Endothelial cell of umbilical vein (primary cell): ENCODE measurements around the gene NT5DC1. TPM values are rescaled to one million over a fixed set of nuclear protein-coding genes. Genes with fewer than 3 reads are reported as not detected.

Experiments
- BruUV-seq: library from RNA; stranded (reverse); fragments of 400-500 nt; replicated peaks from 2 replicates; lab custom pipeline; 2021; lab: Mats Ljungman, UMichigan
- CTCF ChIA-PET: fragments of 300-600, 350-600 bp; sonication (Branson Sonifier 250); formaldehyde crosslinking; loops from one replicate; lab custom pipeline; 2021; ENCODE audit warnings: antibody characterized with exemption, inconsistent platforms; lab: Charles Lee
- POLR2A ChIA-PET: fragments of 300-600, 350-600 bp; sonication (Branson Sonifier 250); formaldehyde crosslinking; loops from one replicate; lab custom pipeline; 2021; ENCODE audit warnings: antibody characterized with exemption, inconsistent platforms; lab: Charles Lee
- DNase-seq: peaks from one replicate; pipeline ENCODE4 v3.0.0-alpha.2; 2011; ENCODE audit warnings: low read depth, low spot score
- FAIRE-seq: peaks from 2 replicates; lab custom pipeline; 2011; peaks lifted over from hg19 to GRCh38; lab: Jason Lieb, UNC
- H2AFZ ChIP-seq: 2 replicates; pipeline ENCODE4 v1.6.0; 2012; ENCODE audit warnings: low read depth, low read length, control low read depth, inconsistent platforms
- H3K27ac ChIP-seq: 2 replicates; pipeline ENCODE4 v1.5.1; 2011; ENCODE audit warnings: low read depth, mild to moderate bottlenecking, control low read depth, low read length, moderate library complexity; ENCODE audit not compliant: insufficient read depth
- H3K27me3 ChIP-seq, 2 experiments: 2 replicates each; pipeline versions ENCODE4 v1.6.0 to v1.6.1; 2011; ENCODE audit warnings: low read length in 2 of 2, mixed read lengths in 1 of 2; ENCODE audit not compliant: control insufficient read depth in 2 of 2, insufficient read depth in 2 of 2
- H3K36me3 ChIP-seq, 2 experiments: 2 replicates in 1 of 2; 3 replicates in 1 of 2; pipeline ENCODE4 v1.5.1; 2011; ENCODE audit warnings: low read length in 2 of 2, mild to moderate bottlenecking in 1 of 2, moderate library complexity in 1 of 2; ENCODE audit not compliant: control insufficient read depth in 2 of 2, insufficient read depth in 2 of 2; ENCODE audit errors: extremely low read depth in 1 of 2
- H3K4me1 ChIP-seq: 3 replicates; pipeline ENCODE4 v1.5.1; 2011; ENCODE audit warnings: mild to moderate bottlenecking, low read length; ENCODE audit not compliant: control insufficient read depth, insufficient read depth; ENCODE audit errors: extremely low read depth
- H3K4me2 ChIP-seq: 2 replicates; pipeline ENCODE4 v1.6.1; 2011; ENCODE audit warnings: low read length, control low read depth, mixed read lengths; ENCODE audit not compliant: insufficient read depth
- H3K4me3 ChIP-seq, 3 experiments: fragments of 200-600 bp in 1 of 3; sonication (generic), shearing (Covaris generic) in 1 of 3; replicated peaks in 1 of 3; 2 replicates each; pipeline ENCODE4 v1.5.1; 2011 to 2016; ENCODE audit warnings: control low read depth in 3 of 3, low read length in 3 of 3, mild to moderate bottlenecking in 2 of 3, inconsistent platforms in 1 of 3, low read depth in 1 of 3, moderate library complexity in 1 of 3; ENCODE audit not compliant: insufficient read depth in 1 of 3
- H3K79me2 ChIP-seq: 2 replicates; pipeline ENCODE4 v1.6.0; 2012; ENCODE audit warnings: low read length, inconsistent platforms; ENCODE audit not compliant: control insufficient read depth, insufficient read depth
- H3K9ac ChIP-seq: replicated peaks from 2 replicates; pipeline ENCODE3; 2011; ENCODE audit warnings: low read length, control low read depth; ENCODE audit not compliant: insufficient read depth; ENCODE audit errors: extremely low read depth
- H3K9me1 ChIP-seq: replicated peaks from 3 replicates; pipeline ENCODE4 v1.6.0; 2011; ENCODE audit warnings: mild to moderate bottlenecking, low read length; ENCODE audit not compliant: control insufficient read depth, insufficient read depth; ENCODE audit errors: extremely low read depth
- H3K9me3 ChIP-seq: replicated peaks from 2 replicates; pipeline ENCODE4 v1.5.1; 2012; ENCODE audit warnings: low read length, inconsistent platforms; ENCODE audit not compliant: control insufficient read depth, insufficient read depth
- H4K20me1 ChIP-seq: replicated peaks from 2 replicates; pipeline ENCODE3; 2011; ENCODE audit warnings: mild to moderate bottlenecking, low read length; ENCODE audit not compliant: control insufficient read depth, insufficient read depth; ENCODE audit errors: extremely low read depth
- EZH2 ChIP-seq: IDR thresholded peaks from 2 replicates; pipeline ENCODE4 v1.6.1; 2012; ENCODE audit warnings: borderline replicate concordance, low read depth, mild to moderate bottlenecking, moderate library complexity, low read length, inconsistent platforms; ENCODE audit not compliant: severe bottlenecking
- FOS ChIP-seq: IDR thresholded peaks from 2 replicates; pipeline ENCODE4 v1.6.1; 2011; ENCODE audit warnings: mild to moderate bottlenecking, low read length, moderate library complexity, borderline replicate concordance; ENCODE audit not compliant: insufficient read depth
- GATA2 ChIP-seq: IDR thresholded peaks from 2 replicates; pipeline ENCODE4 v1.7.0; 2011; ENCODE audit warnings: low read depth, mild to moderate bottlenecking, moderate library complexity, mixed read lengths, low read length; ENCODE audit not compliant: insufficient read length, insufficient read depth
- JUN ChIP-seq: IDR thresholded peaks from 2 replicates; pipeline ENCODE4 v1.6.1; 2011; ENCODE audit warnings: borderline replicate concordance, low read depth; ENCODE audit not compliant: insufficient read length, insufficient read depth
- MYC ChIP-seq: IDR thresholded peaks from one replicate; pipeline ENCODE4 v1.6.1; 2011; ENCODE audit warnings: mild to moderate bottlenecking, low read depth, low read length
- POLR2A ChIP-seq: IDR thresholded peaks from 2 replicates; pipeline ENCODE4 v1.6.1; 2012; ENCODE audit warnings: low read depth, mild to moderate bottlenecking, control low read depth, low read length
- POLR2AphosphoS5 ChIP-seq: IDR thresholded peaks from 2 replicates; pipeline ENCODE4 v1.6.1; 2012; ENCODE audit warnings: low read depth, mild to moderate bottlenecking, control low read depth, low read length, moderate library complexity; ENCODE audit not compliant: insufficient read depth
- dilution Hi-C: fragments of 300-500 bp; cut with MboI; formaldehyde crosslinking; loops from one replicate; pipeline ENCODE4 v1.15.0; 2019; ENCODE audit warnings: low sequenced_read_pairs; ENCODE audit not compliant: extremely low pct_ligation_motif_present
- intact Hi-C: fragments of 100-400 bp; cut with micrococcal nuclease; formaldehyde crosslinking; loops from one replicate; pipeline ENCODE4 v1.10.0; 2022
- polyA plus RNA-seq, 4 experiments: library from polyadenylated mRNA; depleted of rRNA in 3 of 4; stranded (reverse) in 3 of 4; unstranded in 1 of 4; fragments of >200 nt; gene quantifications; 2 replicates each; pipeline versions ENCODE4 v1.2.1 to v1.2.3, GENCODE V29; 2011 to 2012; ENCODE audit warnings: missing spikeins in 1 of 4
- total RNA-seq: library from RNA; stranded (reverse); gene quantifications from 2 replicates; pipeline ENCODE4 v1.2.3, GENCODE V29; 2021
- TF ChIP-seq, protein P1 (sequence below), 2 donors: IDR thresholded peaks; 1 replicate in 1 of 2; 2 replicates in 1 of 2; pipeline ENCODE4 v1.5.1; 2011; ENCODE audit warnings: low read length in 2 of 2, mild to moderate bottlenecking in 2 of 2, moderate library complexity in 2 of 2, control low read depth in 1 of 2, inconsistent platforms in 1 of 2, low read depth in 1 of 2; ENCODE audit not compliant: insufficient read depth in 1 of 2; ENCODE audit errors: extremely low read depth in 1 of 2
- TF ChIP-seq, protein P2 (sequence below): IDR thresholded peaks from 2 replicates; pipeline ENCODE4 v1.6.1; 2011; ENCODE audit not compliant: insufficient read depth, insufficient read length

The NT5DC1 gene
- total and polyA plus RNA-seq, 2 donors (not counting 3 experiments of a cell fraction or from before 2014, with no cell fraction given): 11.3 to 24.3 TPM

- DNase-seq: no peak
- H3K36me3 ChIP-seq: no peaks in the 10 kb centered on the region
- no peak for FAIRE-seq
- H3K27ac ChIP-seq: no peak overlapping the region
- H3K9me1 ChIP-seq: no peaks in the 10 kb centered on the region
- H3K4me3 ChIP-seq: no peak overlapping the region
- intact Hi-C loops (no loop called here), dilution Hi-C loops (no loop called here)
- H3K4me2 ChIP-seq: no peak overlapping the region
- no peak overlapping the region for H3K9ac ChIP-seq
- ChIA-PET CTCF (interaction anchor here (2.0 kb wide), 1 partner anchor 24 kb away, joined by 4 read pairs; no protein-coding TSS in a partner anchor), POLR2A (no interaction called here)
- no TSS peak for BruUV-seq
- H2AFZ ChIP-seq: no peak overlapping the region
- no peaks in the 10 kb centered on the region for H3K4me1 ChIP-seq
- H4K20me1 ChIP-seq: no peaks in the 10 kb centered on the region
- no peaks in the 10 kb centered on the region for H3K9me3 ChIP-seq
- H3K79me2 ChIP-seq: no peaks in the 10 kb centered on the region
- TF ChIP-seq EZH2 (no peak), POLR2AphosphoS5 (no peak), JUN (no peak), POLR2A (no peak), GATA2 (no peak), MYC (no peak), FOS (no peak)
- TF ChIP-seq, protein P1, sequence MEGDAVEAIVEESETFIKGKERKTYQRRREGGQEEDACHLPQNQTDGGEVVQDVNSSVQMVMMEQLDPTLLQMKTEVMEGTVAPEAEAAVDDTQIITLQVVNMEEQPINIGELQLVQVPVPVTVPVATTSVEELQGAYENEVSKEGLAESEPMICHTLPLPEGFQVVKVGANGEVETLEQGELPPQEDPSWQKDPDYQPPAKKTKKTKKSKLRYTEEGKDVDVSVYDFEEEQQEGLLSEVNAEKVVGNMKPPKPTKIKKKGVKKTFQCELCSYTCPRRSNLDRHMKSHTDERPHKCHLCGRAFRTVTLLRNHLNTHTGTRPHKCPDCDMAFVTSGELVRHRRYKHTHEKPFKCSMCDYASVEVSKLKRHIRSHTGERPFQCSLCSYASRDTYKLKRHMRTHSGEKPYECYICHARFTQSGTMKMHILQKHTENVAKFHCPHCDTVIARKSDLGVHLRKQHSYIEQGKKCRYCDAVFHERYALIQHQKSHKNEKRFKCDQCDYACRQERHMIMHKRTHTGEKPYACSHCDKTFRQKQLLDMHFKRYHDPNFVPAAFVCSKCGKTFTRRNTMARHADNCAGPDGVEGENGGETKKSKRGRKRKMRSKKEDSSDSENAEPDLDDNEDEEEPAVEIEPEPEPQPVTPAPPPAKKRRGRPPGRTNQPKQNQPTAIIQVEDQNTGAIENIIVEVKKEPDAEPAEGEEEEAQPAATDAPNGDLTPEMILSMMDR (IDR thresholded peaks at IDR 0.05; ENCODE audit: extremely low read depth in 1 of 2, insufficient read depth in 1 of 2, low read depth in 1 of 2, low read length in 2 of 2): no peak
- TF ChIP-seq, protein P2, sequence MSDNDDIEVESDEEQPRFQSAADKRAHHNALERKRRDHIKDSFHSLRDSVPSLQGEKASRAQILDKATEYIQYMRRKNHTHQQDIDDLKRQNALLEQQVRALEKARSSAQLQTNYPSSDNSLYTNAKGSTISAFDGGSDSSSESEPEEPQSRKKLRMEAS: no peak
- H3K27me3 ChIP-seq: no peaks in the 10 kb centered on the region
Observed at GRCh38 chr6:116136933-116137340, 36.3 kb downstream of the NT5DC1 start.
